HepG2 (cell line): ENCODE measurements around the gene NSFL1C. TPM values are rescaled to one million over a fixed set of nuclear protein-coding genes. Genes with fewer than 3 reads are reported as not detected.

ENCODE experiments used
- ATAC-seq: fragments of 200-7000 bp; cut with Tn5 transposase; 3 replicates; pipeline ENCODE4 v1.9.1; 2020; ENCODE audit warnings: mild to moderate bottlenecking, moderate library complexity
- BruUV-seq: library from RNA; stranded (reverse); fragments of 400-500 nt; replicated peaks from 2 replicates; lab custom pipeline; 2021; lab: Mats Ljungman, UMichigan
- CTCF ChIA-PET: fragments of 300-600 bp; formaldehyde crosslinking; extraction: SDS; loops from one replicate; lab custom pipeline; 2021; ENCODE audit warnings: low total read pairs, inconsistent platforms, low intra/inter-chr PET ratio; lab: Yijun Ruan, JAX
- POLR2A ChIA-PET: fragments of 350-600 bp; sonication (Branson Sonifier 250); formaldehyde crosslinking; loops from one replicate; lab custom pipeline; 2020; ENCODE audit warnings: antibody characterized with exemption, inconsistent platforms; lab: Yijun Ruan, JAX
- DNase-seq: peaks from one replicate; pipeline ENCODE4 v3.0.0-alpha.2; 2015; ENCODE audit warnings: low spot score
- FAIRE-seq: peaks from 3 replicates; lab custom pipeline; 2011; peaks lifted over from hg19 to GRCh38; lab: Jason Lieb, UNC
- H2AFZ ChIP-seq: one replicate; pipeline ENCODE4 v1.6.1; 2011; ENCODE audit warnings: low read length, inconsistent platforms
- H3K27ac ChIP-seq: fragments of 300-600 bp; 3 replicates; pipeline ENCODE4 v1.8.0; 2011; ENCODE audit warnings: mixed run types, mild to moderate bottlenecking, mixed read lengths, low read length, inconsistent platforms; ENCODE audit not compliant: insufficient read depth; ENCODE audit errors: extremely low read length
- H3K27me3 ChIP-seq, 2 experiments: fragments of 200-600 bp in 1 of 2; 2 replicates in 1 of 2; 3 replicates in 1 of 2; pipeline versions ENCODE4 v1.6.0 to v1.8.0; 2011; ENCODE audit warnings: low read length in 2 of 2, mild to moderate bottlenecking in 2 of 2, moderate library complexity in 2 of 2, inconsistent platforms in 1 of 2; ENCODE audit not compliant: insufficient read depth in 2 of 2, control insufficient read depth in 1 of 2
- H3K36me3 ChIP-seq, 2 experiments: fragments of 200-600 bp in 1 of 2; replicated peaks in 1 of 2; 2 replicates in 1 of 2; 3 replicates in 1 of 2; pipeline versions ENCODE4 v1.5.1 to v1.8.0; 2011; ENCODE audit warnings: low read length in 2 of 2, inconsistent platforms in 1 of 2; ENCODE audit not compliant: insufficient read depth in 2 of 2, control insufficient read depth in 1 of 2
- H3K4me1 ChIP-seq: 2 replicates; pipeline ENCODE4 v1.5.1; 2012; ENCODE audit warnings: low read length, inconsistent platforms; ENCODE audit not compliant: insufficient read depth
- H3K4me2 ChIP-seq: 2 replicates; pipeline ENCODE4 v1.6.0; 2011; ENCODE audit warnings: low read depth, low read length, inconsistent platforms
- H3K4me3 ChIP-seq, 3 experiments: fragments of 200-600 bp in 1 of 3; sonication (generic), shearing (Covaris generic) in 1 of 3; replicated peaks in 1 of 3; 2 replicates each; pipeline ENCODE4 v1.5.1; 2011 to 2016; ENCODE audit warnings: low read length in 3 of 3, inconsistent platforms in 2 of 3, low read depth in 2 of 3, mild to moderate bottlenecking in 2 of 3, control low read depth in 1 of 3, mixed read lengths in 1 of 3; ENCODE audit not compliant: insufficient read depth in 1 of 3
- H3K79me2 ChIP-seq: one replicate; pipeline ENCODE4 v1.6.1; 2011; ENCODE audit warnings: low read length, inconsistent platforms; ENCODE audit not compliant: insufficient read depth
- H3K9ac ChIP-seq: 2 replicates; pipeline ENCODE4 v1.6.0; 2011; ENCODE audit warnings: mild to moderate bottlenecking, low read depth, low read length, inconsistent platforms; ENCODE audit not compliant: insufficient read depth
- H3K9me3 ChIP-seq: 2 replicates; pipeline ENCODE4 v1.5.1; 2012; ENCODE audit warnings: mild to moderate bottlenecking, low read length
- H4K20me1 ChIP-seq: 2 replicates; pipeline ENCODE4 v1.6.0; 2011; ENCODE audit warnings: inconsistent platforms, mild to moderate bottlenecking, low read length, moderate library complexity; ENCODE audit not compliant: insufficient read depth
- BRCA1 ChIP-seq: sonication (generic); formaldehyde crosslinking; IDR thresholded peaks from 2 replicates; pipeline ENCODE4 v1.4.0; 2020; ENCODE audit warnings: missing genetic modification reagents
- NFKB2 ChIP-seq: sonication (generic); formaldehyde crosslinking; IDR thresholded peaks from 2 replicates; pipeline ENCODE4 v1.4.0; 2020; ENCODE audit warnings: missing genetic modification reagents, borderline replicate concordance
- RBM22 ChIP-seq: fragments of 200-400 bp; formaldehyde crosslinking; optimal IDR thresholded peaks from 2 replicates; pipeline ENCODE3; 2017; ENCODE audit warnings: mild to moderate bottlenecking, low read length, moderate library complexity
- RFX5 ChIP-seq: IDR thresholded peaks from 2 replicates; pipeline ENCODE4 v1.6.1; 2011; ENCODE audit warnings: low read depth, low read length, improper control_type of control experiment
- RNF2 ChIP-seq: fragments of 450-650 bp; conservative IDR thresholded peaks from 2 replicates; pipeline ENCODE4 v1.6.1; 2016; ENCODE audit warnings: low read depth
- SMC3 ChIP-seq: IDR thresholded peaks from 2 replicates; pipeline ENCODE4 v1.6.1; 2011; ENCODE audit warnings: low read length, improper control_type of control experiment
- TCF7L2 ChIP-seq: IDR thresholded peaks from 2 replicates; pipeline ENCODE4 v1.6.1; 2011; ENCODE audit warnings: mild to moderate bottlenecking, low read depth, low read length, moderate library complexity
- ZNF12 ChIP-seq: sonication (generic); formaldehyde crosslinking; IDR thresholded peaks from 2 replicates; pipeline ENCODE4 v1.5.0; 2020; ENCODE audit warnings: missing genetic modification reagents
- ZNF142 ChIP-seq: sonication (generic); formaldehyde crosslinking; IDR thresholded peaks from 2 replicates; pipeline ENCODE4 v1.4.0; 2020; ENCODE audit warnings: missing genetic modification reagents
- ZNF232 ChIP-seq: sonication (generic); formaldehyde crosslinking; IDR thresholded peaks from 2 replicates; pipeline ENCODE4 v1.4.0; 2020; ENCODE audit warnings: missing genetic modification reagents, borderline replicate concordance
- ZNF251 ChIP-seq: sonication (generic); formaldehyde crosslinking; IDR thresholded peaks from 2 replicates; pipeline ENCODE4 v1.9.0; 2021; ENCODE audit warnings: mild to moderate bottlenecking, missing genetic modification reagents
- ZNF580 ChIP-seq: IDR thresholded peaks from 2 replicates; pipeline ENCODE4 v1.6.1; 2016; ENCODE audit warnings: low read depth, borderline replicate concordance
- ZNF724P ChIP-seq: sonication (generic); formaldehyde crosslinking; IDR thresholded peaks from 2 replicates; pipeline ENCODE4 v1.8.0; 2022; ENCODE audit warnings: missing genetic modification reagents, borderline replicate concordance
- ZNF749 ChIP-seq: sonication (generic); formaldehyde crosslinking; IDR thresholded peaks from 2 replicates; pipeline ENCODE4 v1.8.0; 2022; ENCODE audit warnings: mild to moderate bottlenecking, missing genetic modification reagents, moderate library complexity, borderline replicate concordance
- ZNF761 ChIP-seq: sonication (generic); formaldehyde crosslinking; conservative IDR thresholded peaks from 2 replicates; pipeline ENCODE4 v1.4.0; 2020; ENCODE audit warnings: mild to moderate bottlenecking, missing genetic modification reagents
- WGBS: methylation state at CpG from one replicate; pipeline ENCODE4 v1.1.6; 2017; ENCODE audit warnings: low lambda C conversion rate; 5-methylcytosine and 5-hydroxymethylcytosine counted together
- in situ Hi-C: cut with HindIII; loops from 2 replicates; pipeline ENCODE4 v1.10.0; 2017; ENCODE audit warnings: low pct_unique_long_range_greater_than_20kb; ENCODE audit not compliant: extremely low pct_ligation_motif_present
- intact Hi-C: fragments of 100-400 bp; cut with micrococcal nuclease; formaldehyde crosslinking; loops from one replicate; pipeline ENCODE4 v1.10.0; 2022; ENCODE audit not compliant: unreplicated experiment
- polyA plus RNA-seq, 8 experiments: library from polyadenylated mRNA; depleted of rRNA in 3 of 8; stranded (reverse) in 7 of 8; unstranded in 1 of 8; fragments of >200 nt; fragmentation: Illumina TruSeq in 4 of 8; extraction: Trizol in 4 of 8; gene quantifications; 2 replicates each; pipeline versions ENCODE4 v1.2.1 to v1.2.3, GENCODE V29; 2011 to 2016; ENCODE audit warnings: low read depth in 4 of 8, missing spikeins in 1 of 8, mixed read lengths in 1 of 8; ENCODE audit not compliant: insufficient read depth in 1 of 8
- total RNA-seq, 5 experiments: library from RNA; depleted of rRNA; stranded (reverse); fragments of >200 nt; fragmentation: Illumina TruSeq; extraction: Trizol; gene quantifications; 2 replicates each; pipeline ENCODE4 v1.2.3, GENCODE V29; 2016; ENCODE audit warnings: low read depth in 1 of 5

Gene NSFL1C
- total and polyA plus RNA-seq, 2 of the 13 experiments (the other 11 are each of a cell fraction or from before 2014, with no cell fraction given), result 22.9 to 62.7 TPM

- intact Hi-C loops, result loop anchor here (1.0 to 2.0 kb wide), 2 partner anchors 74 to 349 kb away; partner anchors contain the start of genes FKBP1A and PSMF1
- Histone ChIP-seq H3K4me3 (peak overlapping the region; percentile 30 to 98 (median 55)), H3K27ac (peak overlapping the region; percentile 62), H3K36me3 (peaks cover 14 to 21% of the 10 kb centered on the region in 2 experiments; a peak in 4 of 5 replicates), H3K4me1 (peaks cover 63% of the 10 kb centered on the region), H2AFZ (peak overlapping the region; percentile 47), H3K79me2 (peaks cover 40% of the 10 kb centered on the region), H4K20me1 (peaks cover 16% of the 10 kb centered on the region), H3K4me2 (peak overlapping the region; percentile 97), H3K9ac (peak overlapping the region; percentile 74), H3K9me3 (no peaks in the 10 kb centered on the region), H3K27me3 (no peaks in the 10 kb centered on the region; a peak in 2 of 5 replicates)
- POLR2A ChIA-PET, result interaction anchor here (2.1 to 3.3 kb wide), 2 partner anchors 74 to 142 kb away, joined by 8 to 32 read pairs; partner anchors contain the start of gene FKBP1A
- in situ Hi-C loops, result no loop called here
- no peak for FAIRE-seq
- WGBS, result 3% methylated on average over 7 of the region's 7 CpGs
- no peak; the same call in 2 of the 3 replicates for ATAC-seq
- BruUV-seq, result no TSS peak
- no peak for DNase-seq
- CTCF ChIA-PET, result interaction anchor here (0.9 to 2.5 kb wide), 3 partner anchors 37 to 310 kb away, joined by 3 to 9 read pairs (median 3); no protein-coding TSS in a partner anchor
- TF ChIP-seq RNF2, result no peak
- peak; percentile 9; the same call in 1 of the 2 replicates for TF ChIP-seq ZNF232
- no peak for TF ChIP-seq ZNF142
- TF ChIP-seq ZNF12, result 0 out of 2 replicates have a peak, but pooled peaks have one; percentile 5
- TF ChIP-seq ZNF749, result peak; percentile 64
- TF ChIP-seq ZNF724P, result peak; percentile 8; the same call in 1 of the 2 replicates
- TF ChIP-seq NFKB2 (CRISPR knock-in tag), result 0 out of 2 replicates have a peak, but pooled peaks have one; percentile 2
- TF ChIP-seq RBM22, result peak; percentile 2
- 0 out of 2 replicates have a peak, but pooled peaks have one; percentile 34 for TF ChIP-seq SMC3
- TF ChIP-seq ZNF580 (CRISPR knock-in tag), result peak; percentile 17; the same call in 1 of the 2 replicates
- 0 out of 2 replicates have a peak, but pooled peaks have one; percentile 5 for TF ChIP-seq RFX5
- TF ChIP-seq BRCA1, result 0 out of 2 replicates have a peak, but pooled peaks have one; percentile 2
- no peak for TF ChIP-seq ZNF761 (CRISPR knock-in tag)
- 0 out of 2 replicates have a peak, but pooled peaks have one; percentile 53 for TF ChIP-seq ZNF251 (CRISPR knock-in tag)
- TF ChIP-seq TCF7L2, result no peak
These were observed 369 bp upstream of the NSFL1C start for GRCh38 chr20:1467082-1467354.
